GM12892 (cell line): Measurements from ENCODE around the gene OR13C4.

Source experiments
- POLR2A ChIP-seq: IDR thresholded peaks from 2 replicates; pipeline ENCODE4 v1.6.1; 2011; ENCODE audit warnings: low read depth, low read length, control low read depth
- POLR2AphosphoS5 ChIP-seq: IDR thresholded peaks from 2 replicates; pipeline ENCODE4 v1.6.1; 2011; ENCODE audit warnings: low read depth, low read length, control low read depth

- TF ChIP-seq POLR2AphosphoS5 (no peak), POLR2A (no peak)
Measured at GRCh38 chr9:104568868-104569267, 41.9 kb upstream of the OR13C4 start, which contains the start of gene OR13C8.
